ENCODE data around the gene PLXNC1.
"Not testable (repeated sequence)": the region's sequence is repeated elsewhere in the genome, so short reads cannot be mapped to it uniquely, and the experiment has no call there.

The PLXNC1 gene

DNA sequence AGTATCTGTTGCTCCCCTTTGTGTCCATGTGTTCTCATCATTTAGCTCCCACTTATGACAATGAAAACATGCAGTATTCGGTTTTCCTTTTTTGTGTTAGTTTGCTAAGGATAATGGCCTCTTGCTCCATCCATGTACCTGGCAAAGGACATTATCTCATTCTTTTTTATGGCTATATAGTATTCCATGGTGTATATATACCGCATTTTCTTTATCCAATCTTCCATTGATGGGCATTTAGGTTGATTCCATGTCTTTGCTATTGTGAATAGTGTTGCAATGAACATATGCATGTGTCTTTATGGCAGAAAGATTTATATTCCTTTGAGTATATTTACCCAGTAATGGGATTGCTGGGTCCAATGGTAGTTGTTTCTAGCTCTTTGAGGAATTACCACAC lies 168.2 kb downstream of the PLXNC1 start:
- H3K27me3 ChIP-seq (replicated peaks in 2 of 5; ENCODE audit: control insufficient read depth in 4 of 5, insufficient read depth in 5 of 5, low read length in 4 of 5); H3K4me3 ChIP-seq (ENCODE audit: control insufficient read depth in 1 of 7, extremely low read depth in 1 of 7, insufficient read depth in 4 of 7, low read depth in 2 of 7, low read length in 6 of 7); DNase-seq; POLR2A ChIA-PET; H3K4me1 ChIP-seq (ENCODE audit: control extremely low read depth in 1 of 4, control insufficient read depth in 4 of 4, insufficient read depth in 4 of 4, low read length in 3 of 4); H3K27ac ChIP-seq (ENCODE audit: insufficient read depth in 1 of 2, low read depth in 1 of 2, low read length in 2 of 2, poor library complexity in 1 of 2, severe bottlenecking in 2 of 2): not testable (repeated sequence)
- CTCF ChIA-PET = interaction anchor here (1.4 kb wide), 1 partner anchor 20 kb away, joined by 4 read pairs; no protein-coding TSS in a partner anchor
- WGBS (ENCODE audit: insufficient coverage) = no CpG with 5 or more reads among the region's 2 CpGs
- Histone ChIP-seq H3K36me3 (ENCODE audit: control insufficient read depth in 4 of 4, insufficient read depth in 4 of 4, low read length in 3 of 4) (peaks cover 4 to 20% (median 12%) of the 10 kb centered on the region in 4 experiments), H3K9me3 (ENCODE audit: control extremely low read depth in 1 of 5, control insufficient read depth in 4 of 5, insufficient read depth in 2 of 5, low read depth in 1 of 5, low read length in 4 of 5) (peaks cover 9 to 50% (median 16%) of the 10 kb centered on the region in 5 experiments)

DNA sequence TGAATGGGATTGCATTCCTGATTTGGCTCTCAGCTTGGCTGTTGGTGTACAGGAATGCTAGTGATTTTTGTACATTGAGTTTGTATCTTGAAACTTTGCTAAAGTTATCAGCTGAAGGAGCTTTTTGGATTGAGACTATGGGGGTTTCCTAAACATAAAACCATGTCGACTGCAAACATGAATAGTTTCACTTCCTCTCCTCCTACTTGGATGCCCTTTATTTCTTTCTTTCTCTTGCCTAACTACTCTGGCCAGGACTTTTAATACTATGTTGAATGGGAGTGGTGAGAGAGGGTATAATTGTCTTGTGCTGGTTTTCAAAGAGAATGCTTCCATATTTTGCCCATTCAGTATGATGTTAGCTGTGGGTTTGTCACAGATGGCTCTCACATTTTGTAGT lies 169.8 kb downstream of the PLXNC1 start:
- H3K27ac ChIP-seq (ENCODE audit: insufficient read depth in 1 of 2, low read depth in 1 of 2, low read length in 2 of 2, poor library complexity in 1 of 2, severe bottlenecking in 2 of 2) = no peak overlapping the region
- ChIA-PET CTCF (no interaction called here), POLR2A (no interaction called here)
- no peak overlapping the region for H3K4me3 ChIP-seq (ENCODE audit: control insufficient read depth in 1 of 7, extremely low read depth in 1 of 7, insufficient read depth in 4 of 7, low read depth in 2 of 7, low read length in 6 of 7)
- peaks cover 10 to 32% (median 26%) of the 10 kb centered on the region in 4 experiments for H3K36me3 ChIP-seq (ENCODE audit: control insufficient read depth in 4 of 4, insufficient read depth in 4 of 4, low read length in 3 of 4)
- no peaks in the 10 kb centered on the region for H3K4me1 ChIP-seq (ENCODE audit: control extremely low read depth in 1 of 4, control insufficient read depth in 4 of 4, insufficient read depth in 4 of 4, low read length in 3 of 4)
- H3K9me3 ChIP-seq (ENCODE audit: control extremely low read depth in 1 of 5, control insufficient read depth in 4 of 5, insufficient read depth in 2 of 5, low read depth in 1 of 5, low read length in 4 of 5) = peaks cover 9 to 65% (median 26%) of the 10 kb centered on the region in 5 experiments
- H3K27me3 ChIP-seq (replicated peaks in 2 of 5; ENCODE audit: control insufficient read depth in 4 of 5, insufficient read depth in 5 of 5, low read length in 4 of 5) = no peaks in the 10 kb centered on the region
- WGBS (ENCODE audit: insufficient coverage) = no CpG with 5 or more reads among the region's 1 CpG
- DNase-seq = no peak

DNA sequence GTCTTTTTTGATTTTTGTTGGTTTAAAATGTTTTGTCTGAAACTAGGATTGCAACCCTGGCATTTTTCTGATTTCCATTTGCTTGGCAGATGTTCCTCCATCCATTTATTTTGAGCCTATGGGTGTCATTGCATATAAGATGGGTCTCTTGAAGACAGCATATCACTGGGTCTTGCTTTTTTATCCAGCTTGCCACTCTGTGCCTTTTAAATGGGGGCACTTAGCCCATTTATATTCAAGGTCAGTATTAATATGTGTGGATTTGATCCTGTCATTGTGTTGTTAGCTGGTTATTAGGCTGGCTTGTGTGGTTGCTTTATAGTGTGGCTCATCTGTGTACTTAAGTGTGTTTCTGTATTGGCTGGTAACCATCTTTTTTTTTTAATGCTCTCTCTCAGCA lies 171.7 kb downstream of the PLXNC1 start:
- POLR2A ChIA-PET = no interaction called here

DNA sequence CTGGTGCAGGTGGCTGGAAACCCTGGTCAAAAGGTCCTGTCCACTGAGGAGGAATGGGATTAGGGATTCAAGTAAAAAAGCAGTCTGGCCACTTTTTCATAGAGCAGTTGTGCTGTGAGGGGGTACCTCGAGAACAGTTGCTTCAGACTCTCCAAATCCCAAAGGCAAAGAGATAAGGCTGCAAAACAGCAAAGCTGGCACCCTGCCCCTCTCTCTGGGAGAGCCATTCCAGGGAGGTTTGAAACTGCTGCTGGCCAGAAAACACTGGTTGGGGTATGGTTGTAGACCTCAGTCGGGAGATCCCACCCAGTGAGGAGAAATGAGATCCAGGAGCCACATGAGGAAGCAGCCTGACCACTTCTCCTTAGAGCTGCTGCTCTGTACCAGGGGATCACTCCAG lies 174.0 kb downstream of the PLXNC1 start:
- POLR2A ChIA-PET = interaction anchor here (0.6 kb wide), 1 partner anchor 125 kb away, joined by 4 read pairs; no protein-coding TSS in a partner anchor

More for the DNA sequence above, 171.7 kb downstream of the PLXNC1 start:
- Histone ChIP-seq H3K4me3 (ENCODE audit: control insufficient read depth in 1 of 7, extremely low read depth in 1 of 7, insufficient read depth in 4 of 7, low read depth in 2 of 7, low read length in 6 of 7) (no peak overlapping the region), H3K9me3 (ENCODE audit: control extremely low read depth in 1 of 5, control insufficient read depth in 4 of 5, insufficient read depth in 2 of 5, low read depth in 1 of 5, low read length in 4 of 5) (peaks cover 9 to 69% (median 26%) of the 10 kb centered on the region in 5 experiments), H3K27ac (ENCODE audit: insufficient read depth in 1 of 2, low read depth in 1 of 2, low read length in 2 of 2, poor library complexity in 1 of 2, severe bottlenecking in 2 of 2) (no peak overlapping the region), H3K4me1 (ENCODE audit: control extremely low read depth in 1 of 4, control insufficient read depth in 4 of 4, insufficient read depth in 4 of 4, low read length in 3 of 4) (no peaks in the 10 kb centered on the region), H3K27me3 (replicated peaks in 2 of 5; ENCODE audit: control insufficient read depth in 4 of 5, insufficient read depth in 5 of 5, low read length in 4 of 5) (no peaks in the 10 kb centered on the region), H3K36me3 (ENCODE audit: control insufficient read depth in 4 of 4, insufficient read depth in 4 of 4, low read length in 3 of 4) (peaks cover 12 to 50% (median 35%) of the 10 kb centered on the region in 4 experiments)
- DNase-seq = peak; percentile 7 to 37 (median 26)
- CTCF ChIA-PET = no interaction called here

DNA sequence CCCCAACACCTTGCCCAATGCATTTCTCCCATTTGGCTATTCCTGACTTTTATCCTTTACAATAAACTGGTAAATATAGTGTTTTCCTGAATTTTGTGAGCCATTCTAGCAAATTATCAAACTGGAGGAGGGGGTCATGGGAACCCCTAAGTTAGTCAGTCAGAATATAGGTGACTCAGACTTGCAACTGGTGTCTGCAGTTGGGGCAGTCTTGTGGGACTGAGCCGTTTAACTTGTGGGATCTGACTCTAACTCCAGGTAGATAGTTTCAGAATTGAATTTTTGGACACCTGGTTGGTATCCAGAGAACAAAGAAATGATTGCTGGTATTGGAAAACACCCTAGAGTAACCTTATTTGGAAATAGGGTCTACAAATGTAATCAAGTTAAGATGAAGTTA lies 177.9 kb downstream of the PLXNC1 start:
- no peak for DNase-seq
- POLR2A ChIA-PET = no interaction called here
- WGBS (ENCODE audit: insufficient coverage) = 100% methylated on average over 1 of the region's 1 CpG
- CTCF ChIA-PET = interaction anchor here (0.9 kb wide), 1 partner anchor 108 kb away, joined by 3 read pairs; no protein-coding TSS in a partner anchor
- H3K9me3 ChIP-seq (ENCODE audit: control extremely low read depth in 1 of 5, control insufficient read depth in 4 of 5, insufficient read depth in 2 of 5, low read depth in 1 of 5, low read length in 4 of 5) = peaks cover 0 to 23% (median 14%) of the 10 kb centered on the region in 5 experiments
- H3K4me1 ChIP-seq (ENCODE audit: control extremely low read depth in 1 of 4, control insufficient read depth in 4 of 4, insufficient read depth in 4 of 4, low read length in 3 of 4) = no peaks in the 10 kb centered on the region
- no peaks in the 10 kb centered on the region for H3K27me3 ChIP-seq (replicated peaks in 2 of 5; ENCODE audit: control insufficient read depth in 4 of 5, insufficient read depth in 5 of 5, low read length in 4 of 5)
- H3K36me3 ChIP-seq (ENCODE audit: control insufficient read depth in 4 of 4, insufficient read depth in 4 of 4, low read length in 3 of 4) = peaks cover 14 to 59% (median 38%) of the 10 kb centered on the region in 4 experiments
- H3K27ac ChIP-seq (ENCODE audit: insufficient read depth in 1 of 2, low read depth in 1 of 2, low read length in 2 of 2, poor library complexity in 1 of 2, severe bottlenecking in 2 of 2) = no peak overlapping the region
- no peak overlapping the region for H3K4me3 ChIP-seq (ENCODE audit: control insufficient read depth in 1 of 7, extremely low read depth in 1 of 7, insufficient read depth in 4 of 7, low read depth in 2 of 7, low read length in 6 of 7)

More for the DNA sequence above, 174.0 kb downstream of the PLXNC1 start:
- Histone ChIP-seq H3K4me3 (ENCODE audit: control insufficient read depth in 1 of 7, extremely low read depth in 1 of 7, insufficient read depth in 4 of 7, low read depth in 2 of 7, low read length in 6 of 7) (no peak overlapping the region), H3K27ac (ENCODE audit: insufficient read depth in 1 of 2, low read depth in 1 of 2, low read length in 2 of 2, poor library complexity in 1 of 2, severe bottlenecking in 2 of 2) (no peak overlapping the region), H3K36me3 (ENCODE audit: control insufficient read depth in 4 of 4, insufficient read depth in 4 of 4, low read length in 3 of 4) (peaks cover 12 to 67% (median 42%) of the 10 kb centered on the region in 4 experiments), H3K9me3 (ENCODE audit: control extremely low read depth in 1 of 5, control insufficient read depth in 4 of 5, insufficient read depth in 2 of 5, low read depth in 1 of 5, low read length in 4 of 5) (peaks cover 9 to 59% (median 26%) of the 10 kb centered on the region in 5 experiments), H3K27me3 (replicated peaks in 2 of 5; ENCODE audit: control insufficient read depth in 4 of 5, insufficient read depth in 5 of 5, low read length in 4 of 5) (no peaks in the 10 kb centered on the region), H3K4me1 (ENCODE audit: control extremely low read depth in 1 of 4, control insufficient read depth in 4 of 4, insufficient read depth in 4 of 4, low read length in 3 of 4) (no peaks in the 10 kb centered on the region)
- WGBS (ENCODE audit: insufficient coverage) = 89% methylated on average over 2 of the region's 2 CpGs
- DNase-seq = no peak
- CTCF ChIA-PET = no interaction called here

DNA sequence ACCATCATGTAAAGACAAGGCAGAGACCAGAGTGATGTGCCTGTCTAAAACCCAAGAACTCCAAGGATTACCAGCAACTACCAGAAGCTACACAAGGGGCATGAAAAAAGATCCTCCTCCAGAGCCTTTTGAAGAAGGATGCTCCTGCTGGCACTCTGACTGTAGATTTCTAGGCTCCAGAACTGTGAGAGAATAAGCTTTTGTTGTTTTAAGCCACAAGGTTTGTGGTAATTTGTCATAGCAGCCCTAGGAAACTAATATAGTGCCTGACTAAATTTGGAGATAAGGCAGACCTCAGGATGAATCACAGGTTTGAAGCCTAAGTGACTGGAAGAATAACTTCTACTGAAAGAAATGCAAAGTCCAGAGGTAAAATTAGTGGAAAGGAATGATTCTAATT lies 178.3 kb downstream of the PLXNC1 start:
- DNase-seq = peak in 2 of 3 donors; percentile 27 to 28
- Histone ChIP-seq H3K27ac (ENCODE audit: insufficient read depth in 1 of 2, low read depth in 1 of 2, low read length in 2 of 2, poor library complexity in 1 of 2, severe bottlenecking in 2 of 2) (no peak overlapping the region), H3K4me3 (ENCODE audit: control insufficient read depth in 1 of 7, extremely low read depth in 1 of 7, insufficient read depth in 4 of 7, low read depth in 2 of 7, low read length in 6 of 7) (no peak overlapping the region), H3K27me3 (replicated peaks in 2 of 5; ENCODE audit: control insufficient read depth in 4 of 5, insufficient read depth in 5 of 5, low read length in 4 of 5) (no peaks in the 10 kb centered on the region), H3K4me1 (ENCODE audit: control extremely low read depth in 1 of 4, control insufficient read depth in 4 of 4, insufficient read depth in 4 of 4, low read length in 3 of 4) (no peaks in the 10 kb centered on the region), H3K36me3 (ENCODE audit: control insufficient read depth in 4 of 4, insufficient read depth in 4 of 4, low read length in 3 of 4) (peaks cover 11 to 58% (median 34%) of the 10 kb centered on the region in 4 experiments), H3K9me3 (ENCODE audit: control extremely low read depth in 1 of 5, control insufficient read depth in 4 of 5, insufficient read depth in 2 of 5, low read depth in 1 of 5, low read length in 4 of 5) (peaks cover 0 to 18% (median 9%) of the 10 kb centered on the region in 5 experiments)
- ChIA-PET POLR2A (no interaction called here), CTCF (interaction anchor here (0.9 kb wide), 1 partner anchor 108 kb away, joined by 3 read pairs; no protein-coding TSS in a partner anchor)

DNA sequence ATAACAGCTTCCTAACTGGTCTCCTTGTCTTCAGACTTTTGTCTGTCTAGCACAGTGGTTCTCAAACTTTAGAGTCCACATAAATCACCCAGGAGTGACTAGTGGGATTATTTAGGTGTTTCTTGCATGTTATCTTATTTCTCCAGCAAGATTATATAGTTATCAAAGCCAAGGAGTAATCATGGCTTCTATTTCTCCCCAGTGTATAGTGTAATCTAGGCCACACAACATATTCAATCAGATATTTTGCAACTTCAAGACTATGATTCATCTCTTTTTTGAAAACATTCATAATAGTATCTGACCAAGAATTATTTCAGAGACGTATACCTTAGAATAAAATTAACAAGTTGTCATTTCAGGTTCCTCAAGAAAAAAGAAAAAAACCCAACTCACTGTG lies 179.4 kb downstream of the PLXNC1 start:
- CTCF ChIA-PET = interaction anchor here (1.1 to 2.3 kb wide), 3 partner anchors 22 to 207 kb away, joined by 3 to 9 read pairs (median 4); no protein-coding TSS in a partner anchor
- Histone ChIP-seq H3K4me1 (ENCODE audit: control extremely low read depth in 1 of 4, control insufficient read depth in 4 of 4, insufficient read depth in 4 of 4, low read length in 3 of 4) (peaks cover 0 to 5% (median 3%) of the 10 kb centered on the region in 4 experiments), H3K9me3 (ENCODE audit: control extremely low read depth in 1 of 5, control insufficient read depth in 4 of 5, insufficient read depth in 2 of 5, low read depth in 1 of 5, low read length in 4 of 5) (peaks cover 0 to 7% (median 3%) of the 10 kb centered on the region in 5 experiments), H3K27ac (ENCODE audit: insufficient read depth in 1 of 2, low read depth in 1 of 2, low read length in 2 of 2, poor library complexity in 1 of 2, severe bottlenecking in 2 of 2) (no peak overlapping the region), H3K27me3 (replicated peaks in 2 of 5; ENCODE audit: control insufficient read depth in 4 of 5, insufficient read depth in 5 of 5, low read length in 4 of 5) (no peaks in the 10 kb centered on the region), H3K36me3 (ENCODE audit: control insufficient read depth in 4 of 4, insufficient read depth in 4 of 4, low read length in 3 of 4) (peaks cover 6 to 48% (median 23%) of the 10 kb centered on the region in 4 experiments), H3K4me3 (ENCODE audit: control insufficient read depth in 1 of 7, extremely low read depth in 1 of 7, insufficient read depth in 4 of 7, low read depth in 2 of 7, low read length in 6 of 7) (no peak overlapping the region)
- WGBS (ENCODE audit: insufficient coverage) = no CpG with 5 or more reads among the region's 1 CpG
- POLR2A ChIA-PET = no interaction called here
- no peak for DNase-seq
